Measurements from ENCODE around the gene ZSCAN16. TPM values are rescaled to one million over a fixed set of nuclear protein-coding genes. Genes with fewer than 3 reads are reported as not detected.

ZSCAN16 gene
- total RNA-seq, 2 experiments from 2014 or later: 7.6 to 8.6 TPM

DNA sequence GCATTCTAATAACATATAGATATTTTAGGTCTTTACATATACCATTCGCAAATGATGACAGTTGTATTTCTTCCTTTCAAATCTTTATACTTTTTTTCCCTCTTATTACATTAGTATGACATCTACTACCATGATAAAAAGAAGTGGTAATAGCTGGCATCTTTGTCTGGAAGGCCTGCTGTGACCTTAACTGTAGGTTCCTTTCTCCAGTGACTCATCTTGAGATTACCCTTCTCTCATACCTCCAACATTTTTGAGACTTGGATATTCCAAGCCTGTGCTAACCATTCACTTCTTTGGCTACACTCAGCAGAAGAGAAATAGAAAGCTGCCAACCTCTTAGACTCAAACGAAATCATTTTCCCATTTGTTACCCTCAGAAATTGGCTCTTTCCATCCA is 47.6 kb downstream of the ZSCAN16 start:
- no TSS peak for BruUV-seq (replicated peaks)
- intact Hi-C loops (cut with micrococcal nuclease; ENCODE audit: unreplicated experiment): no loop called here
- Histone ChIP-seq H3K27ac (ENCODE audit: low read depth, low read length, poor library complexity, severe bottlenecking) (no peak overlapping the region), H4K20me1 (ENCODE audit: insufficient read depth, low read length) (no peaks in the 10 kb centered on the region), H3K9me2 (ENCODE audit: insufficient read depth, low read length) (no peaks in the 10 kb centered on the region), H3K36me3 (ENCODE audit: insufficient read depth, low read length) (no peaks in the 10 kb centered on the region), H3K4me1 (ENCODE audit: insufficient read depth, low read length, poor library complexity, severe bottlenecking) (no peaks in the 10 kb centered on the region), H3K4me2 (ENCODE audit: low read length) (no peak overlapping the region), H3K79me2 (ENCODE audit: insufficient read depth, low read depth, low read length) (no peaks in the 10 kb centered on the region), H3K9me3 (ENCODE audit: low read length) (no peaks in the 10 kb centered on the region), H3K4me3 (ENCODE audit: low read depth, low read length, poor library complexity, severe bottlenecking) (no peak overlapping the region), H2AFZ (ENCODE audit: low read length) (no peak overlapping the region)
- no peak for DNase-seq (ENCODE audit: low spot score)
- ChIA-PET CTCF (ENCODE audit: unreplicated experiment) (no interaction called here), POLR2A (no interaction called here)
- TF ChIP-seq EZH2phosphoT487 (IDR thresholded peaks at IDR 0.05; ENCODE audit: borderline replicate concordance, low read depth, low read length): no peak
- TF ChIP-seq, protein P1, sequence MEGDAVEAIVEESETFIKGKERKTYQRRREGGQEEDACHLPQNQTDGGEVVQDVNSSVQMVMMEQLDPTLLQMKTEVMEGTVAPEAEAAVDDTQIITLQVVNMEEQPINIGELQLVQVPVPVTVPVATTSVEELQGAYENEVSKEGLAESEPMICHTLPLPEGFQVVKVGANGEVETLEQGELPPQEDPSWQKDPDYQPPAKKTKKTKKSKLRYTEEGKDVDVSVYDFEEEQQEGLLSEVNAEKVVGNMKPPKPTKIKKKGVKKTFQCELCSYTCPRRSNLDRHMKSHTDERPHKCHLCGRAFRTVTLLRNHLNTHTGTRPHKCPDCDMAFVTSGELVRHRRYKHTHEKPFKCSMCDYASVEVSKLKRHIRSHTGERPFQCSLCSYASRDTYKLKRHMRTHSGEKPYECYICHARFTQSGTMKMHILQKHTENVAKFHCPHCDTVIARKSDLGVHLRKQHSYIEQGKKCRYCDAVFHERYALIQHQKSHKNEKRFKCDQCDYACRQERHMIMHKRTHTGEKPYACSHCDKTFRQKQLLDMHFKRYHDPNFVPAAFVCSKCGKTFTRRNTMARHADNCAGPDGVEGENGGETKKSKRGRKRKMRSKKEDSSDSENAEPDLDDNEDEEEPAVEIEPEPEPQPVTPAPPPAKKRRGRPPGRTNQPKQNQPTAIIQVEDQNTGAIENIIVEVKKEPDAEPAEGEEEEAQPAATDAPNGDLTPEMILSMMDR (conservative IDR thresholded peaks at IDR 0.05; ENCODE audit: low read length): no peak

DNA sequence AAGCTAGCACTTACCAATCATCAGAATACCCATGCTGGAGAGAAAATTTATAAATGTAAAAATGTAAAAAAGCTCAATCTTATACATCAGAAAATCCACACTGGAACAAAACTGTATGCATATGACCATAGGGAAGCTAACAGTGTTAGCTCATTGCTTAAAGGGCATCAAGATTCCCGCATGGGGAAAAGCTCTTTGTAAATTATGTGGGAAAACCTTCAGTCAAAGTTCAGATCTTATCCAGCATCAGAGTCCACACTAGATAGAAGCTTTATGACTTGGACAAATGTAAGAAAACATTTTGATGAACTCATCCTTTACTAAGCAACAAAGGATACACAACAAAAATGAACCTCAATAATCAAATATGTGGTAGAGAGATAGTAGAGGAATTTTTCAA is 52.0 kb downstream of the ZSCAN16 start:
- DNase-seq (ENCODE audit: low spot score): no peak
- H3K4me1 ChIP-seq (ENCODE audit: insufficient read depth, low read length, poor library complexity, severe bottlenecking): no peaks in the 10 kb centered on the region
- H3K27ac ChIP-seq (ENCODE audit: low read depth, low read length, poor library complexity, severe bottlenecking): no peak overlapping the region
- H3K9me3 ChIP-seq (ENCODE audit: low read length): no peaks in the 10 kb centered on the region
- no peak overlapping the region for H2AFZ ChIP-seq (ENCODE audit: low read length)
- ChIA-PET CTCF (ENCODE audit: unreplicated experiment) (no interaction called here), POLR2A (no interaction called here)
- H4K20me1 ChIP-seq (ENCODE audit: insufficient read depth, low read length): no peaks in the 10 kb centered on the region
- no peak overlapping the region for H3K4me2 ChIP-seq (ENCODE audit: low read length)
- TF ChIP-seq, protein P1 (conservative IDR thresholded peaks at IDR 0.05; ENCODE audit: low read length): no peak
- TF ChIP-seq EZH2phosphoT487 (IDR thresholded peaks at IDR 0.05; ENCODE audit: borderline replicate concordance, low read depth, low read length): no peak
- intact Hi-C loops (cut with micrococcal nuclease; ENCODE audit: unreplicated experiment): no loop called here
- H3K79me2 ChIP-seq (ENCODE audit: insufficient read depth, low read depth, low read length): no peaks in the 10 kb centered on the region
- H3K4me3 ChIP-seq (ENCODE audit: low read depth, low read length, poor library complexity, severe bottlenecking): no peak overlapping the region
- no peaks in the 10 kb centered on the region for H3K36me3 ChIP-seq (ENCODE audit: insufficient read depth, low read length)
- H3K9me2 ChIP-seq (ENCODE audit: insufficient read depth, low read length): no peaks in the 10 kb centered on the region
- BruUV-seq (replicated peaks): no TSS peak

Other genes starting within 250 kb of the ZSCAN16 start
- gene OR2B2, start 212.2 kb upstream of the ZSCAN16 start, total RNA-seq (2014; rRNA removed; shearing (Covaris generic)): not detected in 2 replicates
- gene OR2B2, start 212.2 kb upstream of the ZSCAN16 start, total RNA-seq (2022): not detected in 2 replicates
- 0.35 and 0.75 TPM in 2 replicates for gene OR2B6, start 167.4 kb upstream of the ZSCAN16 start, total RNA-seq (2014; rRNA removed; shearing (Covaris generic))
- gene OR2B6, start 167.4 kb upstream of the ZSCAN16 start, total RNA-seq (2022): not detected in 2 replicates
- gene ZNF165, start 44.0 kb upstream of the ZSCAN16 start, total RNA-seq (2014; rRNA removed; shearing (Covaris generic)): 2.6 and 4.9 TPM in 2 replicates
- 3.1 and 3.2 TPM in 2 replicates for gene ZNF165, start 44.0 kb upstream of the ZSCAN16 start, total RNA-seq (2022)
- gene ZKSCAN8, start 17.3 kb downstream of the ZSCAN16 start, total RNA-seq (2014; rRNA removed; shearing (Covaris generic)): 16.6 and 20.7 TPM in 2 replicates
- gene ZKSCAN8, start 17.3 kb downstream of the ZSCAN16 start, total RNA-seq (2022): 22.3 and 25.1 TPM in 2 replicates
- 7.3 and 9.0 TPM in 2 replicates for gene ZSCAN9, start 100.7 kb downstream of the ZSCAN16 start, total RNA-seq (2014; rRNA removed; shearing (Covaris generic))
- 3.1 and 7.0 TPM in 2 replicates for gene ZSCAN9, start 100.7 kb downstream of the ZSCAN16 start, total RNA-seq (2022)
- 7.9 and 9.3 TPM in 2 replicates for gene ZKSCAN4, start 127.7 kb downstream of the ZSCAN16 start, total RNA-seq (2014; rRNA removed; shearing (Covaris generic))
- 6.9 and 7.9 TPM in 2 replicates for gene ZKSCAN4, start 127.7 kb downstream of the ZSCAN16 start, total RNA-seq (2022)
- gene NKAPL, start 134.7 kb downstream of the ZSCAN16 start, total RNA-seq (2014; rRNA removed; shearing (Covaris generic)): not detected in 2 replicates
- gene NKAPL, start 134.7 kb downstream of the ZSCAN16 start, total RNA-seq (2022): not detected in 2 replicates
- gene ZSCAN26, start 142.5 kb downstream of the ZSCAN16 start, total RNA-seq (2014; rRNA removed; shearing (Covaris generic)): 6.8 and 15.4 TPM in 2 replicates
- gene ZSCAN26, start 142.5 kb downstream of the ZSCAN16 start, total RNA-seq (2022): 2.8 and 6.3 TPM in 2 replicates
- gene PGBD1, start 157.0 kb downstream of the ZSCAN16 start, total RNA-seq (2014; rRNA removed; shearing (Covaris generic)): 1.6 and 3.3 TPM in 2 replicates
- 1.6 and 1.9 TPM in 2 replicates for gene PGBD1, start 157.0 kb downstream of the ZSCAN16 start, total RNA-seq (2022)
- not detected in 2 replicates for gene ZSCAN31, start 211.5 kb downstream of the ZSCAN16 start, total RNA-seq (2014; rRNA removed; shearing (Covaris generic))
- gene ZSCAN31, start 211.5 kb downstream of the ZSCAN16 start, total RNA-seq (2022): not detected in 2 replicates
- gene ZKSCAN3, start 225.3 kb downstream of the ZSCAN16 start, total RNA-seq (2014; rRNA removed; shearing (Covaris generic)): 2.5 and 3.2 TPM in 2 replicates
- 6.7 and 7.1 TPM in 2 replicates for gene ZKSCAN3, start 225.3 kb downstream of the ZSCAN16 start, total RNA-seq (2022)

Measured in OCI-LY7 (cell line).